Measurements from ENCODE around the gene NINJ1.
"Not testable (repeated sequence)": the region's sequence is repeated elsewhere in the genome, so short reads cannot be mapped to it uniquely, and the experiment has no call there.

NINJ1 gene

GRCh38 chr9:93159601-93160471, 25.8 kb upstream of the NINJ1 start:
- DNase-seq: peak; percentile 64 to 87 (median 75)

DNA sequence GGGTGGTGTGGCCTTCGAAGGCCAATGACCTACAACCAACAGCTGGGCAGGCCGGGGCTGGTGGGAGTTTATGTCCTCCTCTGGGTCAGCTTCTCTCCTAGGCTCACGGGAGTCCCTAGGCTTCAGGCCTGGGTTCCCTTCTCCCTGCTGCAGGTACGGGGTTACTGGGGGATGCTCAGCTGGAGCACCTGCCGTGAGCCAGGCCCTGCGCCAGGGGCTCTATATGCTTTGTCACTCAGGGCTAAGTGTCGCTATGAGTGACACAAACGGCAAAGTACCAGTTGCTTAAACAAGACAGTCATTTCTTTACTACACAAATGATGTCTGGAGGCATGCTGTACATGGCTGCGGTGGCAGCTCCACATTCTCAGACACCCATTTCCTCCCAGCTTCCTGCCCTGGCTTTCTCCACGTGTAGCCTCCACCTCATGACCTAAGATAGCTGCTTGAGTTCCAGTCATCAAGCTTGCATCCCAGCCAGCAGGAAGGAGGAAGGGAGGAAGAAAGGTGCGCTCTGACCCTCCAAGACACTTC, 22.5 kb upstream of the NINJ1 start:
- DNase-seq: no peak

DNA sequence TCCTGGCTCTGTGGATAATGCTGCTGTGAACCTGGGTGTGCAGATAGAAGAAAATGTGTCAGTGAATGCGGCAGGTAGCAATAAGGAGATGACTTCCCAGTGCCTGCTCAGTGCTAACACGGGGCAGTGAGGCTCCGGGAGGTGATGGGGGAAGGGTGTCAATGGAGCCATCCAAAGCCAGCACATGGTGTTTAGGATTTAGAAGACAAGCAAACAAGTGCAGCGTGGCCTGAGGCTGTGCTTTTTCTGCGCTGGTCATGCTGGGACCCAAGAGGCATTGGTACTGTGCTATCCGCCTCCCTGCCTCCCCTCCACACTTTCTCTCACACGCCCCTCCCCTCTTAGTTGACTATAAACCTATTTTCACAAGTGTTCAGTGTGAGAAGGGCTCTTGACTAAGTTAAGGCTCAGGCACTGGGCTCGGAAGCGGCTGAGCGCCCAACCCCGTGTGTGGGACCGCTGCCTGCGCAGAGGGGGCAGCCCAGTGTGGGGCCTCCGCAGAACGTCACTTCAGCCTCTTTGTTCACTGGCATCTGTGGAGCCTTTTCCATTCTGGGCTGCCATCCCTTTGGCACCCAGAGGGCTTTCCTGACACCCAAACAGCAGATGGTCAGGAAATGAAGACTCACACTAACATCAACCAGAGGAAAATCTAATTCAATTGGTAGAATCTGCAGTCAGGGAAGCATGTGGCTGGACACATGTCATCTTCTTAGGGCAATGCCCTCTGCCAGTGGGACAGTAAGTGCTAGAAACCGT, 21.8 kb upstream of the NINJ1 start:
- DNase-seq: peak in 1 of 3 experiments; percentile 5

DNA sequence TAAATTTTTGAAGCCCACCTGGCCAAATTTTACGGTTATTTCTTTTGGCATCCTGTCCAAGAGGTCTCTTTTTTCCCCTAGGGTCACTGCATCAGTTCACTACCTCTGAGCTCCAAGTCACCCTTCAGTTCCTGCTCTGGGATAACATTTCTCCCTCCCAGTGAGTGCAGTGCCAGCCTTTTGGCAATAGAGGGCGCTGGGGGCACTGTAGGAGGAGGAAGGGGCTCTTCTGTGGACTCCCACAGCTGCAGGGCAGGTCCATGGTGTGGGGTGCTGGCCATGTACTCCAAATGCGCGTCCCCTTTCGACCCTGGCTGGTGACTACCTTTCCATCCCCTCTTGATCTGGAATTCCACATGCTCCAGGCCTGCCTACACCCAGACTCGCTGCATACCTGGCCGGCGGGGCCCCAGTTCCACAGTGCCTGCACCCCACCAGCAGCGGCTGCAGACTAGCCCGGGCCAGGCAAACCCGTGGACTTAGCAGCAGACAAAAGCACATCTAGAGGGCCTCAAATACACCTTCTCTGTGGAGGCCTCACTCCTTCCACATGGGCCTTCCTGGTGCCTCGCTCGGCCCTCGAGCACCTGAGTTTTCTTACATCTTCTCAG, 20.3 kb upstream of the NINJ1 start:
- DNase-seq: peak; percentile 4 to 60 (median 31)

- DNase-seq: no peak
These were observed 17.2 kb upstream of the NINJ1 start for GRCh38 chr9:93151097-93151784.

DNA sequence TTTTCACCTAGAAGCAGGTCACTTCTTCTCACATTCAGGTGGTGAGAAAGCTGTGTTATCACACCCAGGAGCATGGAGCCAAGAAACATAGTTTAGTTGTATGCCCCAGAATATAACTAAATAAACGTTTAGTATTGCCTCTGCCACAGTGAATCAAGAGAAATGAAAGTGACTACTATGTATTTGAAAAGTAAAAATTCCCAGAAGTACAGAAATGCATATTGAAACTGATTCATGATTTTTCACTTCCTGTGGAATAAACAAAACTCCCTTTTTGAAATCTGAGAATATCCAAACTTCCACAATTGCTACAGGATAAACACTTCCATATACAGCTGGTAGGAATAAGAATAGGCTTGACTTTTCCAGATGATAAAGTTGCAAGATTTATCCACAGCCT, 15.3 kb upstream of the NINJ1 start:
- DNase-seq: no peak

DNA sequence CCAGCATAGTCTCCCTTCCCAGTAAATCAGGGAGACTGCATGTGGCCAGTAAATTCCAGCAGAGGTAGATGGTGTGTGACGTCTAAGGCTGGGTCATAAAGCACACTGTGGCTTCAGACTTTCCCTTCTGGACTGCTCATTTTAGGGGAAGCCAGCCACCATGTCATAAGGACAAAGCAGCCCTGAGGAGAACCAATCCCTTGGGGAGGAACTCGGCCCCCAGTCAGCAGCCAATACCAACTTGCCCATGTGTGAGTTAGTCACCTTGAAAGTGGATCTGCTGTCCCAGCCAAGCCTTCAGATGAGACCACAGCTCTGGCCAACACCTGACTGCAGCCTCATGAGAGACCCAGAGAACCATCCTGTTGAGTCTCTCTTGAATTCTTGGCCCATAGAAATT, 14.7 kb upstream of the NINJ1 start:
- no peak for DNase-seq

DNA sequence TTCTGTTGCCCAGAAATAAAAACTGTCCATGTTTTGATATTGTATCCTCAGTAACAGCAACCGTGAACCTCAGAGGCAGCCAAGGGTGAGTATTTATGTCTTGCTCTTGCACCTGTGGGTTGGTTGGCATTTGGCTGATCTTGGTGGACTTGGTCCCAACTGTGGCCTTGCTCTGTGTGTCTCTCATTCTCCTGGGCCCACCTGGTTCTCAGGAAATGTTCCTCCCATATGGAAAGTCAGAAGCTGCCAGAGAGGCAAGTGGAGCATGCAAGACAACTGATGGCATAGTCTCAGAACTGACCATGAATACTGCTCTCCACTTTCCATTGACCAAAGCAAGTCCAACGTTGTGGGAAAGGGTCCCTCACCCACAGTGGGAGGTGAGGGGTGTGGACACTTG, 13.6 kb upstream of the NINJ1 start:
- no peak for DNase-seq

DNA sequence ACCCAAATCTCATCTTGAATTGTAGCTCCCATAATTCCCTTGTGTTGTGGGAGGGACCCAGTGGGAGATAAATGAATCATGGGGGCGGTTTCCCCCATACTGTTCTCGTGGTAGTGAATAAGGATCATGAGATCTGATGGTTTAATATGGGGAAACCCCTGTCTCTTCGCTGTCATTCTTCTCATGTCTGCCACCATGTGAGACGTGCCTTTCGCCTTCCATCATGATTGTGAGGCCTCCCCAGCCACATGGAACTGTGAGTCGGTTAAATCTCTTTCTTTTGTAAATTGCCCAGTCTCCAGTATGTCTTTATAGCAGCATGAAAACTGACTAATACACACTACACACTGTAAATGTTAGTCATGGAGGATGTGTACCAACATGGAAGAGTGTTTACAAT, 12.6 kb upstream of the NINJ1 start:
- DNase-seq: not testable (repeated sequence)

DNA sequence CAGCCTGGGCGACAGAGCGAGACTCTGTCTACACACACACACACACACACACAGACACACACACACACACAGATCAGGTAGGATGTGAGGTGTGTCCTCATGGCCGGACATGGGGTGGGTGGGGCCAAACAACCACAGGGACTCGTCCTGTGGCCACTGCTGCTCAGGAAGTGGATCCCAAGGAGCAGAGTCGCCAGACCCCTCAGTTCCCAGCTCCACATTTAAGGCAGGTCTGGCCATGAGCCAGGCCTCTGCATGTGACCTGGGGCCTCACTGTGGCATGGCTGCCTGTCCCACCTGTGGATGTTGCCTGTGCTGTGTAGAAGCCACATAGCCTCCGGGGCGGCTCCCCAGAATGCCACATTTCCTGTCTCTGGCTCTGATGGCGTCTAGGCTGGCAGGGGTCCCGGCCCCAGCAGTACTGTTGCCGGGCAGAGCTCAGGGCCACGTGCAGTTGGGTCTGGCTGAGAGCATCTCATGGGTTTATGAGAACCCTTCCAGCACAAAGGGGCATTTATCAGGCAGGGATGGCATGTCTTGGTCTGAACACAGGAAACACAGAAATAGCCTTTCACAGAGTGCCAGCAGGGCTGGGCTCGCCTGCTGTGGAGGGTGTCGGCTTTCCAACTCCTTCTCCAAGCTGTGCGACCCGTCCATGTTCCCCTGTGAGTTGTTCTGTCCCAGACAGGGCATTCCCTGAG, 9.9 kb upstream of the NINJ1 start:
- DNase-seq: no peak

GRCh38 chr9:93141771-93142483, 7.9 kb upstream of the NINJ1 start:
- DNase-seq: no peak

DNA sequence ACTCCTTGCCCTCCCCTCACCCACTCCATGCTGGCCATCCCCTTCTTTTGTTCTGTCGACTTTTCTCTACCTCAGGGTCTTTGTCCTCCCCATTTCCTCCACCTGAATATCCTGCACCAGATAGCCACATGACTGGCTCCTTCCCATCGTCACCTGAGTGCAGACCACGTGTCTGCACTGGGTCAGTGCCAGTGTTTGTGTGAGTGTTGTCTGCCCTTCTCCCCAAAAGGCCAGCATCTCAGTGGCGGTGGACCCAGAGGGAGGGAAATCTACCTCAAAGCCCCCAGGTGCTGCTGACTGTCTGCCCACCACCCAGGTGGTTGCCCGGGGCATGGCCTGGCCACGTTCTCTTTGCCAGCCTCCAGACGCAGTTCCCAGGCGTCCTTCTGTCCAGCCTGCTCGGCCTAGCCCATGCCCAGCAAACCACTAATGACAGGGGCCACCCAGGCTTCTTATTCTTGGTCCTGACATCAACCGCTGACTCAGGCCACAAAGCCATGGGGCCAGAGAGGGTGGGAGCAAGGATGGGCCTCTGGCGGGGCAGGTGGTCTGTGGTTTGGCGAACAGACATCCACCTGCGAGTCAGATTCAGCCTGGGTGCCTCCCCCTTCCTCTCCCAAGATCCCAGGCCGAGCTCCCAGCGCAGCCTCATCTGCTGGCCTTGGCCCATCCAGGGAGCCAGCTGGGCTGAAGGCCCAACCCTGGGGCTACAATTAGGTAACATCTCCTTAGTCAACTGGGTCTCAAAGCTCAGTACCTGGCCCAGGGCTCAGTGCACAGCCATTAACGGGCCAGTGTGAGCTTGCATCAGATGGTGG, 5.5 kb upstream of the NINJ1 start:
- DNase-seq: no peak

- no peak for DNase-seq
These were observed 4.2 kb upstream of the NINJ1 start for GRCh38 chr9:93138171-93138764.

DNA sequence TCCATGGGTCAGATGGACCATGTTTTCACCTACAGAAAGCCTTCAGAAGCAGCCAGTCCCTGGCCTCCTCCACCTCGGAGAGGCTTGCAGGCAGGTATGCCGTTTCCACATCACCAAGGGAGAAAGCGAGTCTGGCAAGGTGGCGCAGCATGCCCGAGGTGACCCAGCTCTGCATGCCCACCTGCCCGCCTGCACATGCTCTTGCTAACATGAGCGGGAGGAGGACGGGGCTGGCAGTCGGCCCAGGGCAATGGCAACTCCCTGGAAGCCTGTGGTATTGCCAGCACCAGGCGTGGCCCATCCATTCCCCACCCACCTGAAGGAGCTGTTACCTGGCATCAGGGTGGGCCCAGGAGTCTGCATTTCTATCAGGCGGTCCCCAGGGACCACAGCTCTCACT, 3.3 kb upstream of the NINJ1 start:
- DNase-seq: no peak

DNA sequence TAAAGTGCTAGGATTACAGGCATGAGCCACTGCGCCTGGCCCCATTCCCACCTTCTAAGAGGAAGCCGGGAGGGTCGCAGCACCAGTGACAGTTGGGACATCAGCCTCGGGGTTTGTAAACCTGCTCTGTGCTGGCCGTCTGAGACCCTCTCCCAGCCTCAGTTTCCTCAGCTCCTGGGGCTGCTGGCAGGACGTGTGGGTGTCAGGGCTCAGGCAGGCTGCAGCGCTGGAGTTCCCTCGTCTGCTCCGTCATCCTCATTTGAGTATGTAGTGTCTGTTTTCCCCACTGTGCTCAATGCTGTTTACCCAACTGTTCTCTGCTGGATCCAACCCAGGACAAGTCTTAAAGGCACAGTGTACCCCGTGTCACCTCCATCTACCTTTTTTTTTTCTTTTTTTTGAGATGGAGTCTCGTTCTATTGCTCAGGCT, 2.0 kb upstream of the NINJ1 start:
- no peak for DNase-seq

DNA sequence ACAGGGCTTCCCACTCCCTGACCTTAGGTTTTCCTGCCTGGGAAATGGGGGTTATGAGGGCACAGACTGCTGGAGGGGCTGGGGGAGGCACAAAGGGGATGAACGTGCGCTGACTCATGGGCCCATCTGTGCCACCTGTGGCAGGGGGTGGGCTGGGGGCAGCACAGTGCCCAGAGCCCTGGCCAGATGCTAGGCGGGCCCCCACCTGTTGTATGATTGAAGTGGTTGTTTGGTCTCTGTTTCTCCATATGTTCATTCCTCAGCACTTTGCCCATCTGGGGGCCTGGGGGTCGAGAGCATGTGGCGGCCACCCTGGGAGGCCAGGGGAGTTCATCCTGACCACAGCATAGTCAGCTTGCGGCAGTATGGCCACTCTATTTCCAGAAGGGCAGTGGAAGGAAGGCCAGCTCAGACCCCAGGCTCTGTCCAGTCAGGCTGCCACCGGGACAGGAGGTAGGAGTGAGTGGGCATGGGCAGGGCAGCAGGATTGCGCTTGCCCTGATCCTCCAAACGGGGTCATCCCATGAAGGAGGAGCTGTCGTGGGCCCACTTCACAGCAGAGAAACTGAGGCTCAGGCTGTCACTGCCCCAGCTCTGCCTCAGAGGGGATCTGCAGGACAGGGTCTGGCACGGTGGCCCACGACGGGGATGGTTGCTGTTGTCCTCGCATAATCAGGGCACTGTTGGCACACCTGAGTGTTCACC, 841 bp upstream of the NINJ1 start:
- DNase-seq: no peak

DNA sequence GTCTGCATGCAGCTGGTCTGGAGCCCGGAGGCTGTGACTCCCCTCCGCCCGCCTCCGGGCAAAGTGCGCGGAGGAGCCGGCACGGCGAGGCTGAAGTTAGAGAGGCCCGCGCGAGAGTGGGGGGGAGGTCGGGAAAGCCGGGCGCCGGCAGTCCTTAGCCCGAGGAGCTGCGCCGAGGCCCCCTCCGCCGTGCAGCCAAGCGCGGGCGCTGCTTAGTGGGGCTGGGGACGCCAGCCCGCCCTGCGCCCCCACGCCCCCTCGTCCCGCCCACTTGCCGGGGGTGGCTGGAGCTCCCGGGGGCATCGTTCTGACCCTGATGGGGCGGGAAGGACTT, 403 bp downstream of the NINJ1 start:
- DNase-seq: peak in 2 of 3 experiments; percentile 80

DNA sequence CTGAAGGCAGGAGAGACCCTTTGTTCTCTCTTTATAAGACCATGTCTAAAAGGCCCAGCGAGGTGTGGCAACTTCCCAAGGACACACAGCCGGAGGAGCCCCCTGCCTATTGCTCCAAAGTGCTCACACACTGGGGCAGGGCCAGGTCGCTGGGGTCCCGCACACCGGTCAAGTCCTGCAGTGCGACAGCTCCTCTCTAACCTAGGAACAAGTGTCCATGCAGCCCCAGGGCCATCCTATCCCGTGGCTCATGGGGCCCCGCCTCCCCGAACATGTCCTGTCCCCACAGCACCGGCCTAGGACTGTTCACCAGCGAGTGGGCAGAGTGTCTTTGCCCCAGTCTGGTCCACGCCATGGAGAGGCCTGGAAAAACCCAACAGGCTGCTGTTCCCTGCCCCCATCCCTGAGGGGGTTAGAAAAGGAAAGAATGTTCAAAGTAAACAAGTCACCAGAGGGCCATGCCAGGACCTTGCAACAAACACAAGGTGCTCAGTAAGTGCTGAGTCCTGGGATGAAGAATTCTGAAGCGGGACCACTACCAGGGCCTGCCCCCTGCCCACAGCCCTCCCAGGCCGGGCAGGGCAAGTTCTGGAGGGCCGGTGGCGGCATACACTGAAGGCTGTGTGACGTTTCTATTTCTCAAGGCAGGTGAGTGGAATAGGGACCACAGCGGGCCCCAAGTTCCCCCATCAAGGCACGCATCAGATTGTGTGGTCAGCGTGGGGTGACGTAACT, 938 bp downstream of the NINJ1 start:
- DNase-seq: no peak
